A549 (cell line): ENCODE measurements around the gene CNBD2.

Experiments used
- BHLHE40 ChIP-seq: IDR thresholded peaks from 2 replicates; pipeline ENCODE4 v1.6.1; 2012; ENCODE audit warnings: low read depth, low read length, inconsistent platforms
- EP300 ChIP-seq, 2 experiments: fragments of >200 bp; sonication (Bioruptor Twin); formaldehyde crosslinking; IDR thresholded peaks; 2 replicates in 1 of 2; 3 replicates in 1 of 2; pipeline ENCODE4 v1.6.1; 2016 to 2017
- FOSL2 ChIP-seq, 2 experiments: fragments of 450-650 bp in 1 of 2; fragments of >200 bp in 1 of 2; sonication (Bioruptor Twin) in 1 of 2; formaldehyde crosslinking; IDR thresholded peaks; 2 replicates each; pipeline versions ENCODE4 v1.5.0 to v1.6.1; 2016 to 2020; ENCODE audit warnings: mild to moderate bottlenecking in 1 of 2, moderate library complexity in 1 of 2
- HDAC2 ChIP-seq: fragments of 200-600 bp; sonication (generic); IDR thresholded peaks from 2 replicates; pipeline ENCODE4 v1.6.1; 2016
- MYC ChIP-seq: IDR thresholded peaks from 2 replicates; pipeline ENCODE4 v1.6.1; 2012; ENCODE audit warnings: mild to moderate bottlenecking, inconsistent platforms, low read length, improper control_type of control experiment, borderline replicate concordance
- POLR2A ChIP-seq: IDR thresholded peaks from 2 replicates; pipeline ENCODE4 v1.6.1; 2012; ENCODE audit warnings: mild to moderate bottlenecking, low read length
- POLR2AphosphoS2 ChIP-seq: conservative IDR thresholded peaks from 2 replicates; pipeline ENCODE4 v1.6.1; 2012; ENCODE audit warnings: low read length, improper control_type of control experiment, inconsistent platforms
- SMC3 ChIP-seq: fragments of >200 bp; sonication (Bioruptor Twin); formaldehyde crosslinking; IDR thresholded peaks from 3 replicates; pipeline ENCODE4 v1.6.1; 2018; ENCODE audit warnings: inconsistent platforms
- TP53 ChIP-seq: fragments of 250-450 bp; sonication (Bioruptor Pico); IDR thresholded peaks from 2 replicates; pipeline ENCODE4 v1.5.0; 2021; ENCODE audit warnings: mild to moderate bottlenecking, moderate library complexity
- TF ChIP-seq, protein P1 (sequence below): fragments of 450-650 bp; IDR thresholded peaks from 2 replicates; pipeline ENCODE4 v1.6.1; 2014; ENCODE audit warnings: antibody characterized with exemption
- TF ChIP-seq, protein P2 (sequence below): fragments of >200 bp; sonication (Bioruptor Twin); formaldehyde crosslinking; IDR thresholded peaks from 3 replicates; pipeline ENCODE4 v1.5.1; 2016
- TF ChIP-seq, protein P3 (sequence below): IDR thresholded peaks from 2 replicates; pipeline ENCODE4 v1.6.1; 2012

DNA sequence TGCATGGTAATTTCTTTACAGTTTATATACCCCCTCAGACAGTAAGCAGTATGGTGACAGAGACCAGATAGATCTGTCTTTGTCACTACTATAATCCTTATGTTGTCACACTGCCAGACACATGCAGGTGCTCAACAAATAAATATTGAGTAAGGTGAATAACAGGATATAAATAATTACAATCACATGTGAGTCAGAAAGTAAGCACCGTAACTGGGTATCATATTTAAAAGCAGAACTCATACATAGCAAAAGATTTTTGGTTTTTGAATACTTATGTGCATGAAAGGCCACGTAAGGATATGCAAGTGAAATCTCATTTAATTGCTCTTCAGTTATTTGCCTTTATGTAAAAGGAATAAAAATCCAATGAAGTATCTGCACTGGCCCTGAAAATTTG, 17.4 kb downstream of the CNBD2 start:
- TF ChIP-seq, protein P1, sequence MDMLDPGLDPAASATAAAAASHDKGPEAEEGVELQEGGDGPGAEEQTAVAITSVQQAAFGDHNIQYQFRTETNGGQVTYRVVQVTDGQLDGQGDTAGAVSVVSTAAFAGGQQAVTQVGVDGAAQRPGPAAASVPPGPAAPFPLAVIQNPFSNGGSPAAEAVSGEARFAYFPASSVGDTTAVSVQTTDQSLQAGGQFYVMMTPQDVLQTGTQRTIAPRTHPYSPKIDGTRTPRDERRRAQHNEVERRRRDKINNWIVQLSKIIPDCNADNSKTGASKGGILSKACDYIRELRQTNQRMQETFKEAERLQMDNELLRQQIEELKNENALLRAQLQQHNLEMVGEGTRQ, result no peak
- TF ChIP-seq, protein P2, sequence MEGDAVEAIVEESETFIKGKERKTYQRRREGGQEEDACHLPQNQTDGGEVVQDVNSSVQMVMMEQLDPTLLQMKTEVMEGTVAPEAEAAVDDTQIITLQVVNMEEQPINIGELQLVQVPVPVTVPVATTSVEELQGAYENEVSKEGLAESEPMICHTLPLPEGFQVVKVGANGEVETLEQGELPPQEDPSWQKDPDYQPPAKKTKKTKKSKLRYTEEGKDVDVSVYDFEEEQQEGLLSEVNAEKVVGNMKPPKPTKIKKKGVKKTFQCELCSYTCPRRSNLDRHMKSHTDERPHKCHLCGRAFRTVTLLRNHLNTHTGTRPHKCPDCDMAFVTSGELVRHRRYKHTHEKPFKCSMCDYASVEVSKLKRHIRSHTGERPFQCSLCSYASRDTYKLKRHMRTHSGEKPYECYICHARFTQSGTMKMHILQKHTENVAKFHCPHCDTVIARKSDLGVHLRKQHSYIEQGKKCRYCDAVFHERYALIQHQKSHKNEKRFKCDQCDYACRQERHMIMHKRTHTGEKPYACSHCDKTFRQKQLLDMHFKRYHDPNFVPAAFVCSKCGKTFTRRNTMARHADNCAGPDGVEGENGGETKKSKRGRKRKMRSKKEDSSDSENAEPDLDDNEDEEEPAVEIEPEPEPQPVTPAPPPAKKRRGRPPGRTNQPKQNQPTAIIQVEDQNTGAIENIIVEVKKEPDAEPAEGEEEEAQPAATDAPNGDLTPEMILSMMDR, result no peak
- TF ChIP-seq SMC3 (no peak), FOSL2 (IDR thresholded peaks at IDR 0.05) (no peak), FOSL2 (CRISPR knock-in tag; IDR thresholded peaks at IDR 0.05) (no peak), HDAC2 (no peak), POLR2A (no peak), BHLHE40 (no peak), POLR2AphosphoS2 (no peak), EP300 (IDR thresholded peaks at IDR 0.05) (no peak), MYC (no peak), TP53 (CRISPR knock-in tag) (no peak)
- TF ChIP-seq, protein P3, sequence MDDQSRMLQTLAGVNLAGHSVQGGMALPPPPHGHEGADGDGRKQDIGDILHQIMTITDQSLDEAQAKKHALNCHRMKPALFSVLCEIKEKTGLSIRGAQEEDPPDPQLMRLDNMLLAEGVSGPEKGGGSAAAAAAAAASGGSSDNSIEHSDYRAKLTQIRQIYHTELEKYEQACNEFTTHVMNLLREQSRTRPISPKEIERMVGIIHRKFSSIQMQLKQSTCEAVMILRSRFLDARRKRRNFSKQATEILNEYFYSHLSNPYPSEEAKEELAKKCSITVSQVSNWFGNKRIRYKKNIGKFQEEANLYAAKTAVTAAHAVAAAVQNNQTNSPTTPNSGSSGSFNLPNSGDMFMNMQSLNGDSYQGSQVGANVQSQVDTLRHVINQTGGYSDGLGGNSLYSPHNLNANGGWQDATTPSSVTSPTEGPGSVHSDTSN, result no peak
